IMR-90 (cell line): ENCODE measurements around the gene TYR. TPM values are rescaled to one million over a fixed set of nuclear protein-coding genes. Genes with fewer than 3 reads are reported as not detected.
A peak's percentile ranks its signal among the peaks of the same experiment; 100 is the strongest.
"Not testable (repeated sequence)": the region's sequence is repeated elsewhere in the genome, so short reads cannot be mapped to it uniquely, and the experiment has no call there.

Experiments used
- ATAC-seq: fragments of 200-7000 bp; cut with Tn5 transposase; 2 replicates; pipeline ENCODE4 v1.9.1; 2020; ENCODE audit warnings: low read depth, mild to moderate bottlenecking, moderate library complexity
- BruUV-seq: library from RNA; stranded (reverse); fragments of 400-500 nt; replicated peaks from 2 replicates; lab custom pipeline; 2021; lab: Mats Ljungman, UMichigan
- CTCF ChIA-PET: fragments of 300-600 bp; formaldehyde crosslinking; extraction: SDS; loops from one replicate; lab custom pipeline; 2021; ENCODE audit warnings: antibody characterized with exemption; lab: Yijun Ruan, JAX
- POLR2A ChIA-PET: fragments of 300-600 bp; sonication (Branson Sonifier 250); formaldehyde crosslinking; loops from one replicate; lab custom pipeline; 2022; ENCODE audit warnings: antibody characterized with exemption; ENCODE audit not compliant: unreplicated experiment; lab: Charles Lee
- DNase-seq: peaks from one replicate; pipeline ENCODE4 v3.0.0; 2013
- H2AFZ ChIP-seq: replicated peaks from 2 replicates; pipeline ENCODE3; 2013; ENCODE audit warnings: low read length, mild to moderate bottlenecking; ENCODE audit not compliant: poor library complexity
- H2AK5ac ChIP-seq: 2 replicates; pipeline ENCODE4 v1.6.1; 2013; ENCODE audit warnings: low read depth, low read length, inconsistent platforms
- H2AK9ac ChIP-seq: replicated peaks from 2 replicates; pipeline ENCODE3; 2013; ENCODE audit warnings: mild to moderate bottlenecking, low read depth, low read length, moderate library complexity; ENCODE audit not compliant: poor library complexity
- H2BK120ac ChIP-seq: 2 replicates; pipeline ENCODE4 v1.6.1; 2013; ENCODE audit warnings: low read depth, low read length, inconsistent platforms
- H2BK15ac ChIP-seq: 3 replicates; pipeline ENCODE4 v1.6.1; 2013; ENCODE audit warnings: low read depth, low read length, inconsistent platforms
- H2BK20ac ChIP-seq: 2 replicates; pipeline ENCODE4 v1.6.1; 2013; ENCODE audit warnings: low read depth, mild to moderate bottlenecking, inconsistent platforms, low read length, moderate library complexity
- H2BK5ac ChIP-seq: 2 replicates; pipeline ENCODE4 v1.6.1; 2013; ENCODE audit warnings: mild to moderate bottlenecking, low read depth, low read length, inconsistent platforms; ENCODE audit not compliant: poor library complexity, severe bottlenecking
- H3K14ac ChIP-seq: replicated peaks from 2 replicates; pipeline ENCODE4 v1.6.1; 2013; ENCODE audit warnings: low read depth, low read length, inconsistent platforms
- H3K18ac ChIP-seq: 2 replicates; pipeline ENCODE4 v1.6.1; 2013; ENCODE audit warnings: low read depth, low read length, control low read depth
- H3K23ac ChIP-seq: 2 replicates; pipeline ENCODE4 v1.6.1; 2013; ENCODE audit warnings: low read depth, low read length, inconsistent platforms
- H3K27ac ChIP-seq: 2 replicates; pipeline ENCODE4 v1.5.1; 2013; ENCODE audit warnings: mild to moderate bottlenecking, control low read depth, low read length; ENCODE audit not compliant: insufficient read depth
- H3K27me3 ChIP-seq: 2 replicates; pipeline ENCODE4 v1.6.1; 2013; ENCODE audit warnings: low read length; ENCODE audit not compliant: control insufficient read depth, insufficient read depth
- H3K36me3 ChIP-seq: 2 replicates; pipeline ENCODE4 v1.6.1; 2013; ENCODE audit warnings: low read length, mixed read lengths; ENCODE audit not compliant: control insufficient read depth, insufficient read depth
- H3K4ac ChIP-seq: 2 replicates; pipeline ENCODE4 v1.6.1; 2013; ENCODE audit warnings: low read depth, low read length, inconsistent platforms
- H3K4me1 ChIP-seq: 2 replicates; pipeline ENCODE4 v1.6.1; 2013; ENCODE audit warnings: low read length, mixed read lengths; ENCODE audit not compliant: control insufficient read depth, insufficient read depth
- H3K4me2 ChIP-seq: 2 replicates; pipeline ENCODE4 v1.6.1; 2013; ENCODE audit warnings: low read depth, mild to moderate bottlenecking, control low read depth, low read length, moderate library complexity
- H3K4me3 ChIP-seq: 2 replicates; pipeline ENCODE4 v1.5.1; 2013; ENCODE audit warnings: low read depth, mild to moderate bottlenecking, control low read depth, low read length, moderate library complexity; ENCODE audit not compliant: insufficient read depth
- H3K56ac ChIP-seq: 2 replicates; pipeline ENCODE4 v1.6.1; 2013; ENCODE audit warnings: low read length, inconsistent platforms; ENCODE audit not compliant: insufficient read depth; ENCODE audit errors: extremely low read depth
- H3K79me1 ChIP-seq, 2 experiments: 2 replicates each; pipeline ENCODE4 v1.6.1; 2013; ENCODE audit warnings: low read length in 2 of 2, inconsistent platforms in 1 of 2, low read depth in 1 of 2
- H3K9ac ChIP-seq: 2 replicates; pipeline ENCODE4 v1.6.1; 2013; ENCODE audit warnings: low read depth, low read length, control low read depth
- H3K9me1 ChIP-seq: 2 replicates; pipeline ENCODE4 v1.6.1; 2013; ENCODE audit warnings: low read length, inconsistent platforms; ENCODE audit not compliant: insufficient read depth
- H3K9me3 ChIP-seq: 2 replicates; pipeline ENCODE4 v1.6.1; 2013; ENCODE audit warnings: low read length; ENCODE audit not compliant: control insufficient read depth, insufficient read depth
- H4K20me1 ChIP-seq: 2 replicates; pipeline ENCODE4 v1.6.1; 2013; ENCODE audit warnings: low read length, inconsistent platforms; ENCODE audit not compliant: insufficient read depth
- H4K5ac ChIP-seq: 2 replicates; pipeline ENCODE4 v1.6.1; 2013; ENCODE audit warnings: mild to moderate bottlenecking, low read depth, low read length, control low read depth
- H4K8ac ChIP-seq, 2 experiments: 2 replicates each; pipeline ENCODE4 v1.6.1; 2013; ENCODE audit warnings: low read depth in 2 of 2, low read length in 2 of 2, control low read depth in 1 of 2, inconsistent platforms in 1 of 2
- H4K91ac ChIP-seq: 2 replicates; pipeline ENCODE4 v1.6.1; 2013; ENCODE audit warnings: low read depth, low read length, inconsistent platforms; ENCODE audit not compliant: insufficient read depth
- CEBPB ChIP-seq: IDR thresholded peaks from 2 replicates; pipeline ENCODE4 v1.6.1; 2012; ENCODE audit warnings: low read depth, low read length, improper control_type of control experiment
- WGBS, 2 experiments: methylation state at CpG; one replicate each; pipeline versions ENCODE4 v1.1.5 to v1.1.7; 2013; ENCODE audit warnings: missing lambda C conversion rate in 2 of 2; ENCODE audit not compliant: insufficient read length in 1 of 2; ENCODE audit errors: extremely low coverage in 2 of 2; 5-methylcytosine and 5-hydroxymethylcytosine counted together
- dilution Hi-C: fragments of 300-500 bp; cut with HindIII; formaldehyde crosslinking; loops from one replicate; pipeline ENCODE4 v1.14.3; 2018; ENCODE audit warnings: low sequenced_read_pairs; ENCODE audit not compliant: unreplicated experiment
- in situ Hi-C: fragments of 300-500 bp; cut with MboI; formaldehyde crosslinking; loops from 3 replicates; pipeline ENCODE4 v1.14.3; 2019; ENCODE audit warnings: low sequenced_read_pairs, inconsistent platforms, mixed read lengths
- intact Hi-C: fragments of 100-400 bp; cut with micrococcal nuclease; formaldehyde crosslinking; loops from 2 replicates; pipeline ENCODE4 v1.10.0; 2022
- polyA plus RNA-seq, 3 experiments: library from polyadenylated mRNA; depleted of rRNA; stranded (reverse); fragments of >200 nt; gene quantifications; 2 replicates each; pipeline ENCODE4 v1.2.3, GENCODE V29; 2012; ENCODE audit warnings: low replicate concordance in 1 of 3
- total RNA-seq: library from RNA; depleted of rRNA; stranded (reverse); fragments of >200 nt; gene quantifications from 2 replicates; pipeline ENCODE4 v1.2.3, GENCODE V29; 2012

The TYR gene
- total and polyA plus RNA-seq, 2 of the 4 experiments (the other 2 are of a cell fraction): not detected

GRCh38 chr11:89261483-89261882 is 83.8 kb downstream of the TYR start:
- WGBS, 2 experiments: no CpG with 5 or more reads among the region's 1 CpG
- H3K4me2 ChIP-seq, H3K9me3 ChIP-seq, ATAC-seq, H3K4me1 ChIP-seq, H3K4me3 ChIP-seq, H4K5ac ChIP-seq, H3K18ac ChIP-seq, in situ Hi-C loops, H2BK15ac ChIP-seq, H2AK9ac ChIP-seq, H3K56ac ChIP-seq, POLR2A ChIA-PET, H2AFZ ChIP-seq, H4K91ac ChIP-seq, H3K9me1 ChIP-seq, DNase-seq, CTCF ChIA-PET, H4K8ac ChIP-seq, H3K36me3 ChIP-seq, intact Hi-C loops, H2BK20ac ChIP-seq, H3K9ac ChIP-seq, H3K14ac ChIP-seq, H3K27ac ChIP-seq, dilution Hi-C loops, H2BK120ac ChIP-seq, H2AK5ac ChIP-seq, BruUV-seq, H3K4ac ChIP-seq, H4K20me1 ChIP-seq, H3K23ac ChIP-seq, H2BK5ac ChIP-seq, H3K79me1 ChIP-seq, H3K27me3 ChIP-seq: not testable (repeated sequence)
- peak; percentile 87 for TF ChIP-seq CEBPB
